HG03457 (cell line): ENCODE results near the gene PTBP1.
"Not testable (repeated sequence)": the region's sequence is repeated elsewhere in the genome, so short reads cannot be mapped to it uniquely, and the experiment has no call there.

Source experiments
- ATAC-seq: cut with Tn5 transposase; IDR thresholded peaks from one replicate; pipeline ENCODE4 v1.9.1; 2021; ENCODE audit warnings: moderate number of reproducible peaks; ENCODE audit not compliant: unreplicated experiment

PTBP1 gene

DNA sequence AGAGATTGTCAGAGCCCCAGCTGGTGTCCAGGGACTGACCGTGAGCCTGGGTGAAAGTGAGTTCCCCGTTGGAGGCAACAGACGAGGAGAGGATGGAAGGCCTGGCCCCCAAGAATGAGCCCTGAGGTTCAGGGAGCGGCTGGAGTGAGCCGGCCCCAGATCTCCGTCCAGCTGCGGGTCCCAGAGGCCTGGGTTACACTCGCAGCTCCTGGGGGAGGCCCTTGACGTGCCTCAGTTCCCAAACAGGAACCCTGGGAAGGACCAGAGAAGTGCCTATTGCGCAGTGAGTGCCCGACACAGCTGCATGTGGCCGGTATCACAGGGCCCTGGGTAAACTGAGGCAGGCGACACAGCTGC, 53.7 kb downstream of the PTBP1 start:
- ATAC-seq, result no peak

DNA sequence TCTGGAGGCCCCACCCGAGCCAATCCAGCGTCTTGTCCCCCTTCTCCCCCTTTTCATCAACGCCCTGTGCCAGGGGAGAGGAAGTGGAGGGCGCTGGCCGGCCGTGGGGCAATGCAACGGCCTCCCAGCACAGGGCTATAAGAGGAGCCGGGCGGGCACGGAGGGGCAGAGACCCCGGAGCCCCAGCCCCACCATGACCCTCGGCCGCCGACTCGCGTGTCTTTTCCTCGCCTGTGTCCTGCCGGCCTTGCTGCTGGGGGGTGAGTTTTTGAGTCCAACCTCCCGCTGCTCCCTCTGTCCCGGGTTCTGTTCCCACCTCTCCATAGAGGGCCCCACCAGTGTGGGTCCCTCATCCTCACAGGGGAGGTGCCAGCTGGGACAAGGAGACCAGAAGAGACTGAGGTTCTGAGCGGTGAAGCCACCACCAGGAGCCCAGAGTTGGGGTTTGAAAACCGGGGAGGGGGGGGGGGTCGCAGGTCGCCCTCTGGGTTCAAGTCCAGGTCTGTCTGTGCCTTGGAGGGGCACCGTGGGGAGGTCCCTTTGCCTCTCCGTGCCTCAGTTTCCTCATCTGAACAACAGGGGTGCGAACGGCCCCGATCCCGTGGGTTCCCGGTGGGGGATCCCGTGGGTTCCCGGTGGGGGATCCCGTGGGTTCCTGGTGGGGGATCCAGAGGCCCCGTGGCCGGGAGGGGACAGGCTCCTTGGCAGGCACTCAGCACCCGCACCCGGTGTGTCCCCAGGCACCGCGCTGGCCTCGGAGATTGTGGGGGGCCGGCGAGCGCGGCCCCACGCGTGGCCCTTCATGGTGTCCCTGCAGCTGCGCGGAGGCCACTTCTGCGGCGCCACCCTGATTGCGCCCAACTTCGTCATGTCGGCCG, 55.1 kb downstream of the PTBP1 start, which contains the start of gene ELANE:
Gene ELANE, plus strand, starts transcription at position 168 of the 878 bp plus-strand sequence. Its CDS starts 26 bp downstream, at position 194.
- no peak for ATAC-seq

DNA sequence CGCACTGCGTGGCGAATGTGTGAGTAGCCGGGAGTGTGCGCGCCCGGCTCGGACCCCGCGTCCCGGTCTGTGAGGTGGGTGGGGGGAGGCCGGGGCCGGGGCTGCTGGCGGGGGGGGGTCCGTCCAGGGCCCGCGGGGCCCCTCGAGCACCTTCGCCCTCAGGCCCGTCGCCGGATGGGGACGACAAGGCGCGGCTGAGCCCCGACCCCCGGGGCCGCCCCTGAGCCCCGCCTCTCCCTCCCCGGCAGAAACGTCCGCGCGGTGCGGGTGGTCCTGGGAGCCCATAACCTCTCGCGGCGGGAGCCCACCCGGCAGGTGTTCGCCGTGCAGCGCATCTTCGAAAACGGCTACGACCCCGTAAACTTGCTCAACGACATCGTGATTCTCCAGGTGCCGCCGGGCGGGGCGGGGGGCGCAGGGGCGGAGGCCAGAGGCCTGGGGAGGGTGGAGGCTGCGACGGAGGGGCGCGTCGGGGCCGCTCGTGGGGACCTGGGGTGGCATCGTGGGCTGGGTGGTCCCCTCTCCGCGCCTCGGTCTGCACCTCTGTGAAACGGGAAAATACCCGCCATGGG, 55.8 kb downstream of the PTBP1 start:
- no peak for ATAC-seq

DNA sequence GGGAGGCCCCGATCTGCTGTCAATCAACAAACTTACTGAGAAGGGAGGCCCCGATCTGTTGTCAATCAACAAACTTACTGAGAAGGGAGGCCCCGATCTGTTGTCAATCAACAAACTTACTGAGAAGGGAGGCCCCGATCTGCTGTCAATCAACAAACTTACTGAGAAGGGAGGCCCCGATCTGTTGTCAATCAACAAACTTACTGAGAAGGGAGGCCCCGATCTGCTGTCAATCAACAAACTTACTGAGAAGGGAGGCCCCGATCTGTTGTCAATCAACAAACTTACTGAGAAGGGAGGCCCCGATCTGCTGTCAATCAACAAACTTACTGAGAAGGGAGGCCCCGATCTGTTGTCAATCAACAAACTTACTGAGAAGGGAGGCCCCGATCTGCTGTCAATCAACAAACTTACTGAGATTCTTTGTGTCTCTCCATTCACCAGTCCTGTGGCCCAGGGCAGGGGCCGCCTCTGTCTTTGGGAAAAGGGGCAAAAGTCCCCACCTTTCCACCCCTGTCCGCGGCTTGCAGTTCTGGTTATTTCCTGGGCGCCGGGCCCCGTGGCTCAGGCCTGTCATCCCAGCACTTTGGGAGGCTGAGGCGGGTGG, 56.5 kb downstream of the PTBP1 start:
- ATAC-seq, result not testable (repeated sequence)

DNA sequence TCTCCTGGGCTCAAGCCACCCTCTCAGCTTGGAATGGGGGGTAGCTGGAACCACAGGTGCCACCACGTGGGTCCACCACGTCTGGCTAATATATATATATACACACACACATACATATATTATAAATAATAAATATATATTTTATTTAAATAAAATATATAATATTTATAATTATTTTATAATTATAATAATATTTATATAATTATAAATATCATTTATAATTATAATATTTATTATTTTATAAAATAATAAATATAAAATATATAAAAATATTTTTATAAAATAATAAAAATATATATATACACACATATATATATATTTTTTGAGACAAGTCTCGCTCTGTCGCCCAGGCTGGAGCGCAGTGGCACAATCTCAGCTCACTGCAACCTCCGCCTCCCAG, 57.3 kb downstream of the PTBP1 start:
- no peak for ATAC-seq

DNA sequence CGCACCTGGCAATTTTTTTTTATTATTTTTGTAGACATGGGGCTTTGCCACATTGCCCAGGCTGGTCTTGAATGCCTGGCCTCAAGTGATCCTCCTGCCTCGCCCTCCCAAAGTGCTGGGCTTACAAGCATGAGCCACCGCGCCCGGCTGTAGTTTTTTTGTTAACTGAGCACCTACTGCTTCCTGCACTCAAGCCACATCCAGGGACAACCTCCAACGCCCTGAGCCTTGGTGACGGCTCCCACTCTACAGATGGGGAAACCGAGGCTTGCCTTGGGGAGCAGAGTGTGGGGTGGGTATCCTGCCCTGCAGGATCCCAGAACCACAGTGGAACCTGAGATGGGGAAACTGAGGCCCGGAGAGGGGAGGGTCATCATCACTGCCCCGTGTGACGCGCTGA, 57.9 kb downstream of the PTBP1 start:
- no peak for ATAC-seq

DNA sequence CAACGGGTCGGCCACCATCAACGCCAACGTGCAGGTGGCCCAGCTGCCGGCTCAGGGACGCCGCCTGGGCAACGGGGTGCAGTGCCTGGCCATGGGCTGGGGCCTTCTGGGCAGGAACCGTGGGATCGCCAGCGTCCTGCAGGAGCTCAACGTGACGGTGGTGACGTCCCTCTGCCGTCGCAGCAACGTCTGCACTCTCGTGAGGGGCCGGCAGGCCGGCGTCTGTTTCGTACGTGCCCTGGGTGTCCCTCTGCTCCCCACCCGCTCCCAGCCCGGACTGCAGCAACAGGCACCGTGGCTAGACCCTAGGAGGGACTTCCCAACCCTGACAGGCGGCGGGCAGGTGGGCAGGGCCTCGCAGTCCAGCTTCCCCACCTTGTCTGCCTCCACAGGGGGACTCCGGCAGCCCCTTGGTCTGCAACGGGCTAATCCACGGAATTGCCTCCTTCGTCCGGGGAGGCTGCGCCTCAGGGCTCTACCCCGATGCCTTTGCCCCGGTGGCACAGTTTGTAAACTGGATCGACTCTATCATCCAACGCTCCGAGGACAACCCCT, 58.4 kb downstream of the PTBP1 start:
- ATAC-seq, result no peak

DNA sequence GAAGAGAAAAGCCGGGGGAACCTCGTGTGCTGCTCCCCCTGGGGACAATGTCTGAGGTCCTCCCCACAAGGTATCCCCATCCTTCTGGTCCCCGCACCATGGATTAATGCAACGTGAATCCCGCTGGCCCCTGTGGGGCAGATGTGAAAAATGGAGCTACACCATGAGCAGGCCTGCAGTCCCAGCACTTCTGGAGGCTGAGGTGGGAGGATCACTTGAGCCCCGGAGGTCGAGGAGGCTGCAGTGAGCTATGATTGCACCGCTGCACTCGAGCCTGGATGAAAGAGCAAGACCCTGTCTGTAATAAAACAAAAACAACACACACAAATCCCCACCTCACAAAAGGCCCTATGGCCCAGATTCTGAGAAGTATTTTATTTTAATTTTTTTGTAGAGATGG, 61.0 kb downstream of the PTBP1 start:
- no peak for ATAC-seq

DNA sequence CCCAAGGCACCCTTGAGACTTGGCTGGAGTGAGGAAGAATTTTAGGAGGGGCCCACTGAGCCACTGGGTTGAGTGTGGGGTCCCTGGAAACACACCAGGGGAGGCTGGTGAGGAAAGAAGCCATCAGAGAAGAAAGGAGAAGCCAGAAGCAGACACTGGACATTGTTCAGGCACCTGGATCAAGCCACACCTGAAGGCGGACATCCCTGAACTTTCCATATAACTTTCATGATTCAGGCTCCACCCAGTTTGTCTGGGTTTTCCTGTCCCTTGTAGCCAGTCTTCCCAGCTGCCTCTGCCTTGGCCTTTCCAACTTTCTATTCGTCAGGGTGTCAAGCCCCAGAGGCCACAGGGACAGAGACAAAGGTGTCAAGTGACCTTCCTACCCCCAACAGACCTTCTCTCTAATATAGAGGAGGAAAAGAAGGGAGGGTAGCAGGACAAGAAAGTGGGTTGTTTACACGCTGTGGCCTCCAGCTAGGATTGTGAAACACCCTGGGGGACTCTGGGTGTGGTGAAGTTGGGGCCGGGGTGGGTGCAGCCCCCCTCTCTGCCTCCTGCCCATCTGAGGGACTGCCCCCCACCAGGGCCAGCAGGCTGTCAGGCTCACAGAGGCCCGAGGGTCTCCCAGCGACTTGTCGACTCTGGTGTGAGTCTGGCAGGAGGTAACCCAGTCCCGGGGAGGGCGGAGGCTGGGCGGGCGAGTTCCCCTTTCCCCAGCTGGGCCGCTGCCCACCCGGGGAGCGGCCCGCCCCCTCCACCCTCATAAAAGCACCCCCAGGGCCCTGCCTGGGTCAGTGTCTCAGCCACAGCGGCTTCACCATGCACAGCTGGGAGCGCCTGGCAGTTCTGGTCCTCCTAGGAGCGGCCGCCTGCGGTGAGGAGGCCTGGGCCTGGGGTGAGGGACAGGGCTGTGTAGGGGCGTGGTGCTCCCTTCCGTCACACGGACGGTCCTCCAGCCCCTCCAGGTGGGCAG, 61.9 kb downstream of the PTBP1 start, which contains the start of gene CFD:
Gene CFD, plus strand, starts transcription at position 797 of the 976 bp plus-strand sequence. Its CDS starts 26 bp downstream, at position 823.
- ATAC-seq, result no peak

DNA sequence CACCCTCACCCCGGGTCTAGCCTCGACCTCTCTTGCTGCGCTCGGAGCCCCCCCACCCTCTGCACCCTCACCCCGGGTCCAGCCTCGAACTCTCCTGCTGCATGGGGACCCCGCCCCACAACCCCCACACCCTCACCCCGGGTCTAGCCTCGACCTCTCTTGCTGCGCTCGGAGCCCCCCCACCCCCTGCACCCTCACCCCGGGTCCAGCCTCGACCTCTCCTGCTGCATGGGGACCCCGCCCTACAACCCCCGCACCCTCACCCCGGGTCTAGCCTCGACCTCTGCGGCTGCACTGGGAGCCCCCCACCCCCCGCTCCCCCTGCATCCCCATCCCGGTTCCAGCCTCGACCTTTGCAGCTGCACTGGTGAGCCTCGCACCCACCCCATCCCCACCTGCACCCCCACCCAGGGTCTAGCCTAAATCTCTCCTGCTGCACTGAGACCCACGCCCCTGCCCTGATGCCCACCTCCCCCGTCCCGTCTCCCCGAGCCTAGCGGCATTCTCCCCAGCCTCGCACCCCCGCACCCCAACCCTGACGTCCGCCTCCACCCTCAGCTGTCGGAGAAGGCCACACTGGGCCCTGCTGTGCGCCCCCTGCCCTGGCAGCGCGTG, 64.0 kb downstream of the PTBP1 start:
- no peak for ATAC-seq
